CD4-positive, alpha-beta T cell treated with Interleukin-15 for 4 hours (primary cell): ENCODE data around the gene UGGT2.
"Not testable (repeated sequence)": the region's sequence is repeated elsewhere in the genome, so short reads cannot be mapped to it uniquely, and the experiment has no call there.

ENCODE experiments used
- DNase-seq: peaks from one replicate; pipeline ENCODE4 v3.0.0-alpha.2; 2020; ENCODE audit warnings: low spot score

UGGT2 gene

DNA sequence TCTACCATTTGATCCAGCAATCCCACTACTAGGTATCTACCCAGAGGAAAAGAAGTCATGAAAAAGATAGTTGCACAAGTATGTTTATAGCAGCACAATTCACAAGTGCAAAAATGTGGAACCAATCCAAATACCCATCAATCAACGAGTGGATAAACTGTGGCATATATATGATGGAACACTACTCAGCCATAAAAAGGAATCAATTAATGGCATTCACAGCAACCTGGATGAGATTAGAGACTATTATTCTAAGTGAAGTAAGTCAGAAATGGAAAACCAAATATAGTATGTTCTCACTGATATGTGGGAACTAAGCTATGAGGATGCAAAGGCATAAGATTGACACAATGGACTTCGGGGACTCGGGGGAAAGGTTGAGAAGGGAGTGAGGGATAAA is 1.3 kb downstream of the UGGT2 start:
- DNase-seq, result not testable (repeated sequence)

DNA sequence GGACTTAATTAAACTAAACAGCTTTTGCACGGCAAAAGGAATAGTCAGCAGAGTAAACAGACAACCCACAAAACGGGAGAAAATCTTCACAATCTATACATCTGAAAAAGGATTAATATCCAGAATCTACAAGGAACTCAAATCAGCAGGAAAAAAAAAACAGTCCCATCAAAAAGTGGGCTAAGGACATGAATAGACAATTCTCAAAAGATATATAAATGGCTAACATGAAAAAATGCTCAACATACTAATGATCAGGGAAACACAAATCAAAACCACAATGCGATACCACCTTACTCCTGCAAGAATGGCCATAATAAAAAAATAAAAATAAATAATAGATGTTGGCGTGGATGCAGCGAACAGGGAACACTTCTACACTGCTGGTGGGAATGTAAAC is 1.7 kb downstream of the UGGT2 start:
- DNase-seq, result not testable (repeated sequence)

DNA sequence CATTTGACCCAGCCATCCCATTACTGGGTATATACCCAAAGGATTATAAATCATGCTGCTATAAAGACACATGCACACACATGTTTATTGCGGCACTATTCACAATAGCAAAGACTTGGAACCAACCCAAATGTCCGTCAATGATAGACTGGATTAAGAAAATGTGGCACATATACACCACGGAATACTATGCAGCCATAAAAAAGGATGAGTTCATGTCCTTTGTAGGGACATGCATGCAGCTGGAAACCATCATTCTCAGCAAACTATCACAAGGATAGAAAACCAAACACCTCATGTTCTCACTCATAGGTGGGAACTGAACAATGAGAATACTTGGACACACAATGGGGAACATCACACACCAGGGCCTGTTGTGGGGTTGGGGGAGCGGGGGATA is 2.2 kb downstream of the UGGT2 start:
- DNase-seq, result not testable (repeated sequence)

DNA sequence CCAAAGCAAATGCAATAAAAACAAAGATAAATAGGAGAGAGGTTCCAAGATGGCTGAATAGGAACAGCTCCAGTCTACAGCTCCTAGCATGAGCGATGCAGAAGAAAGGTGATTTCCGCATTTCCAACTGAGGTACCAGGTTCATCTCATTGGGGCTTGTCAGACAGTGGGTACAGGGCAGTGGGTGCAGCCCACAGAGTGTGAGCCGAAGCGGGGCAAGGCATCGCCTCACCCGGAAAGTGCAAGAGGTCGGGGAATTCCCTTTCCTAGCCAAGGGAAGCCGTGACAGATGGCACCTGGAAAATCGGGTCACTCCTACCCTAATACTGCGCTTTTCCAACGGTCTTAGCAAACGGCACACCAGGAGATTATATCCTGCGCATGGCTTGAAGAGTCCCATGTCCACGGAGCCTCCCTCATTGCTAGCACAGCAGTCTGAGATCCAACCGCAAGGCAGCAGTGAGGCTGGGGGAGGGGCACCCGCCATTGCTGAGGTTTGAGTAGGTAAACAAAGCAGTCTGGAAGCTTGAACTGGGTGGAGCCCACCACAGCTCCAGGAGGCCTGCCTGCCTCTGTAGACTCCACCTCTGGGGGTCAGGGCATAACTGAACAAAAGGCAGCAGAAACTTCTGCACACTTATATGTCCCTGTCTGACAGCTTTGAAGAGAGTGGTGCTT is 6.6 kb downstream of the UGGT2 start:
- DNase-seq, result not testable (repeated sequence)

DNA sequence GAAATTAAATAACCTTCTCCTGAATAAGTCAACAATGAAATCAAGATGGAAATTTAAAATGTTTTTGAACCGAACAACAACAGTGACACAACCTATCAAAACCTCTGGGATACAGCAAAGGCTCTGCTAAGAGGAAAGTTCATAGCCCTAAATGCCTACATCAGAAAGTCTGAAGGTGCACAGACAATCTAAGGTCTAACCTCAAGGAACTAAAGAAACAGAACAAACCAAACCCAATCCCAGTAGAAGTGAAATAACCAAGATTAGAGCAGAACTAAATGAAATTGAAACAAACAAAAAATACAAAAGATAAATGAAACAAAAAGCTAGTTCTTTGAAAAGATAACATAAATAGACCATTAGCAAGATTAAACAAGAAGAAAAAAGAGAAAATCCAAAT is 9.0 kb downstream of the UGGT2 start:
- DNase-seq, result no peak

- no peak for DNase-seq
Measured at GRCh38 chr13:96041326-96042110, 11.7 kb downstream of the UGGT2 start.

DNA sequence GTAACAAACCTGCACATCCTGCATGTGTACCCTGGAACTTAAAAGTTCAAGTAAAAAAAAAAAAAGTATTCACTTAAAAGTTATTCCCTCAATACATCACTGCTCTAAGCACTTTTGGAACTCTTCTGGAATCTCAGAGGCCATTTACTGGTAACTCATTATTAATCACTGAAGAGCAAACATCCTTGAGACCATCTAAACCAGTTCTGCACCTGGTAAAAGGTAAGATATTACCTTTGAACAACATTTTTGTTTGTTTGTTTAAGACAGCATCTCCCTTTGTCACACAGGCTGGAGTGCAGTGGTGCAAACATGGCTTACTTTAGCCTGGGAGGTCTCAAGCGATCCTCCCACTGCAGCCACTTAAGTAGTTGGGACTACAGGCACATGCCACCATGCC is 16.7 kb downstream of the UGGT2 start:
- no peak for DNase-seq

- no peak for DNase-seq
Measured at GRCh38 chr13:96034662-96035061, 18.5 kb downstream of the UGGT2 start.

- no peak for DNase-seq
Measured at GRCh38 chr13:96033220-96034015, 19.8 kb downstream of the UGGT2 start.

- no peak for DNase-seq
Measured at GRCh38 chr13:96032717-96033116, 20.5 kb downstream of the UGGT2 start.

DNA sequence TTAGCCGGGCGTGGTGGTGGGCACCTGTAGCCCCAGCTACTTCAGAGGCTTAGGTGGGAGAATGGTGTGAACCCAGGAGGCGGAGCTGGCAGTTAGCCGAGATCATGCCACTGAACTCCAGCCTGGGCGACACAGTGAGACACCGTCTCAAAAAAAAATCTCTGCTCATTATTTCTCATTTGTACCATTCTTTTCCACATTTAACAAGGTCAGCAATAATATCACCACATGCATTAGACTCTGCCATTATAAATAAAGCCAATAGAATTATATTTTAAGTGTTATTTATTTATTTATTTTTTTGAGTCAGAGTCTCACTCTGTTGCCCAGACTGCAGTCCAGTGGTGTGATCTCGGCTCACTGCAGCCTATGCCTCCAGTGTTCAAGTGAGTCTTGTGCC is 24.2 kb downstream of the UGGT2 start:
- DNase-seq, result no peak

DNA sequence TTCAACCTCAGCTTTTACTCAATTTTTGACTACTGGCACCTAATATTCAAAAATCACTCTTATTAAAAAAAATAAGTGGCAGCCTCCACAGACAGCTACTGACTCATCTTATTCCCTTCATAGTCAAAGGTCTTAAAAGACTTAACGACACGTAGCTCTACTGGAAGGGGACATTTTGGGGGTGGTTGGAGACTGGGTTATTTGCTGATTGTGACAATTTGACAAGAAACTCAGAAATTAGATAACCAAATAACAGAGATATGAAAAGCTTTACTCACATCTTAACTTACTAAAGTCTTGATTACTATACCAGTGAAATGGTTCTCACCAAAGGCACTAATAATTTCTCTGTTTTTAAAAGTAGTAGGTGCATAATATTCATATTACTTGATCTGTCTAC is 25.7 kb downstream of the UGGT2 start:
- no peak for DNase-seq

- no peak for DNase-seq
Measured at GRCh38 chr13:96025283-96025682, 27.9 kb downstream of the UGGT2 start.

DNA sequence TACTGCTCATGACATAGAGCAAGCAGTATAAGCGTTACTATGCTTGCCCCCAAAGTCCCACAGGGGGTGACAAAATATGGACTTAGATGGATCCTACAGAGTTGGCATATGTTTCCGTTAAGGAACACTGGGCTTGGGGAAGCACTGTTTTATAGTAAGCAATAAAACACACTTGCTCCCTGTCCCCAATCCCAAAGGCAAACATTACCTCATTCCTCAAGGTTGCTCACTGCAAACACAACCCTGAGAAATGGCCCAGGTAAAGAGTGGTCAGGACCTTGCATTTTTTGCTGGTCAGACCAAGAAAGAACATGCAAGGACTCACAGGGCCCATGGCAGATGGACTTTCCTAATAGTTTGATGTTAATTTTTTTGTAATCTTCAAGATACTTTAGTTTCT is 32.3 kb downstream of the UGGT2 start:
- DNase-seq, result no peak

- DNase-seq, result no peak
Measured at GRCh38 chr13:96020155-96020575, 33.0 kb downstream of the UGGT2 start.

- DNase-seq, result no peak
Measured at GRCh38 chr13:96018135-96018534, 35.1 kb downstream of the UGGT2 start.

DNA sequence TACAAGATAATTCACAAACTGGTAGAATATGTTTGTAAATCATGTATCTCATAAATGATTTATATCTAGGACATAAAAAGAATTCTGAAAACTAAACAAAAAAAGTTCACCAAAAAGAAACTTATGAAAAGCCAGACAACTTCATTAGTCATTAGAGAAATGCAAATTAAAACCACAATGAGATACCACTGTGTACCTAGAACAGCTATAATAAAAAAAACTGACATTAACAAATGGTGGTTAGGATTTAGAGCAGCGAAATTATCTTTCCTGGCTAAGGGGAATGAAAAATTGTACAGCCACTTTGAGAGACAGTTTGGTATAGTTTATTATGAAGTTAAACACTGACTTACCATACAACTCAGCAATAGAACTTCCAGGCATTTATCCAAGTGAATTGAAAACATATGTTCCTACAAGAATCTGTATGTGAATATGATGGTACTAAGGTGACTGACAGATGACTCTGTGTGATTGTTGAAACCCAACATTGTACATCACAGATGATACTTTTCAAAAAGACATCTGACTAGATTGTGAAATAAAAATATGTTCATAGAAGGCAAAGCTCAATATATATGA is 41.8 kb downstream of the UGGT2 start:
- DNase-seq, result no peak

GRCh38 chr13:96003304-96003703 is 49.9 kb downstream of the UGGT2 start:
- DNase-seq, result no peak

- DNase-seq, result no peak
Measured at GRCh38 chr13:96002322-96003131, 50.7 kb downstream of the UGGT2 start.

DNA sequence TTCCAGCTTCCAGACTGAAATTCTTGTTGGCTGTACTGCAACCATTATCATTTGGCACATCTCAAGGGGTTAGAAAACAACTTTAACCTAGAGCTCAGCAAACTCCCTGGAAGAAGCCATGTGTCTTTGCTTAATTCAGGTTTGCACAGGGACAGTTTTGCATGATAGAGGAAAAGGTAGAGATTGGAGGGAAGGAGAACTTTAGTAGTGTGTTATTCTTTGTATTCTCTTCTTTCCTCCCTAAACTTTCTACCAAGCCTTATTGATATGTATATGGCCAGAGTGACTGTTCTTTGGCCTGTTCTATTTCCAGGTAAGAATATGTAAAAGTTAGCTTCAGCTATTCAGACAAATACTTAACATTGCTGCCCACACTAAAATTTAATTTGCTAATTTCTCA is 53.1 kb downstream of the UGGT2 start:
- no peak for DNase-seq

DNA sequence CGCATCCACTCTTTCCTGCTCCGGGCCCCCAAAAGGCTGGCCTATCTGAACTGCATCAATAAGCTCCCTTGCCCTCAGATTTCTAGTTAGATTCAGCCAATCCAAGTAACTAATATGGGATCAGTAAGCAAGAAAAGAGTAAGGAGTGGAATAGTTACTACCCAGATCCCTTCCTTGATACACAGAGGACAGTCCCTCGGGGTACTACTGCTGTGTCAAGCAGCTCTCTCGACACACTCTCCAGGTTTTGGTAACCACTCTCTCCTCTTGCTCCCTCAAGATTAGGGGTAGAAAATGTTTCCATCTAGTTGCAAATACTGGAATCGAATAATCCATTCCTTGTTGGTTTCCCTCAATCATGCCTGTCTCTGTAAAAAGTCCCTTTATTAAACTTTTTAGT is 65.4 kb downstream of the UGGT2 start:
- no peak for DNase-seq

DNA sequence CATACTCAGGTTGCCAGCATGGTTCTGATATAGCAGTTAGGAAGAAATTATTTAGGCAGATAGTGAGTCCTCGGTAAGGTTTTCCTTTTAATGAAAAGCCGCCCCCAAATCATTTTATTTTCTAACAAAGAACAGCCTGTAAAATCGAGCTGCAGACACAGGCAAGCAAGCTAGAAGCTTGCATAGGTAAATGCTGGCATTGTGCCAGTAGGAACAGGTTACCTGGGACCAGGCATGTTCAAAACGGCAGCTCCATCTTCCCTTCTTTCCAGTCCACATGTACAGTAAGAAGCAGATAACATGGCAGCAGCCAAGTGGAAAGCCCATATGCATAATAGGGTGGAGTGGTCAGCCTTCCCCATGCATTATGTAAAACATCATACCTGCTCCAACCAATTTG is 71.1 kb downstream of the UGGT2 start:
- DNase-seq, result no peak
